Upper lobe of left lung (tissue), 6 donors: ENCODE results near the gene CDH20. TPM values are rescaled to one million over a fixed set of nuclear protein-coding genes. Genes with fewer than 3 reads are reported as not detected.

Experiments
- ATAC-seq, 2 donors: fragments of 200-7000 bp; cut with Tn5 transposase; one replicate each; pipeline ENCODE4 v1.9.1; 2022; ENCODE audit warnings: mild to moderate bottlenecking in 2 of 2, moderate library complexity in 2 of 2; ENCODE audit not compliant: low FRiP score in 2 of 2
- DNase-seq, 2 donors: peaks; one replicate each; pipeline ENCODE4 v3.0.0-alpha.2; 2019 to 2020
- H3K27ac ChIP-seq, 4 donors: fragments of 200-600 bp; sonication (generic); one replicate each; pipeline ENCODE4 v1.5.1; 2016 to 2019
- H3K27me3 ChIP-seq, 4 donors: fragments of 200-600 bp; sonication (generic); one replicate each; pipeline ENCODE4 v1.5.1; 2017 to 2019
- H3K36me3 ChIP-seq, 4 donors: fragments of 200-600 bp; sonication (generic); one replicate each; pipeline ENCODE4 v1.5.1; 2016 to 2019
- H3K4me1 ChIP-seq, 4 donors: fragments of 200-600 bp; sonication (generic); one replicate each; pipeline ENCODE4 v1.5.1; 2018 to 2019
- H3K4me3 ChIP-seq, 4 donors: fragments of 200-600 bp; sonication (generic); one replicate each; pipeline ENCODE4 v1.5.1; 2017 to 2019; ENCODE audit warnings: mild to moderate bottlenecking in 2 of 4, moderate library complexity in 1 of 4
- H3K9me3 ChIP-seq, 4 donors: fragments of 200-600 bp; sonication (generic); one replicate each; pipeline ENCODE4 v1.5.1; 2018 to 2019
- EP300 ChIP-seq, 4 donors: sonication (generic); formaldehyde crosslinking; IDR thresholded peaks; one replicate each; pipeline ENCODE4 v1.5.1; 2017; ENCODE audit warnings: antibody characterized with exemption in 4 of 4, control low read depth in 2 of 4
- POLR2A ChIP-seq, 4 donors: fragments of 450-650 bp; IDR thresholded peaks; one replicate each; pipeline ENCODE4 v1.5.1; 2016 to 2017; ENCODE audit warnings: antibody characterized with exemption in 4 of 4, mild to moderate bottlenecking in 2 of 4
- POLR2AphosphoS5 ChIP-seq, 2 donors: sonication (generic); formaldehyde crosslinking; IDR thresholded peaks; one replicate each; pipeline ENCODE4 v1.5.1; 2017; ENCODE audit warnings: antibody characterized with exemption in 2 of 2
- WGBS, 2 donors: methylation state at CpG; one replicate each; pipeline ENCODE4 v1.1.5; 2017 to 2018; 5-methylcytosine and 5-hydroxymethylcytosine counted together
- total RNA-seq, 6 donors: library from RNA; depleted of rRNA in 4 of 6; stranded (reverse); fragments of >200 nt in 4 of 6; gene quantifications; one replicate each; pipeline versions ENCODE4 v1.1.0 to v1.2.1, GENCODE V29; 2016 to 2021
- TF ChIP-seq, protein P1 (sequence below), 6 experiments: fragments of 450-650 bp in 4 of 6; fragments of 200-600 bp in 2 of 6; sonication (generic) in 2 of 6; IDR thresholded peaks; one replicate each; pipeline ENCODE4 v1.5.1; 2016 to 2019; ENCODE audit warnings: antibody characterized with exemption in 6 of 6
- donor health status: DM: no; HTN: no; CAD: no; lungs with moderate emphysema.
- donor health status: DM: no; HTN: yes; CAD: no; lungs with severe emphysema.

Gene CDH20
- total RNA-seq, 6 donors from 2014 or later = 0.06 to 0.07 TPM; not detected in 4

DNA sequence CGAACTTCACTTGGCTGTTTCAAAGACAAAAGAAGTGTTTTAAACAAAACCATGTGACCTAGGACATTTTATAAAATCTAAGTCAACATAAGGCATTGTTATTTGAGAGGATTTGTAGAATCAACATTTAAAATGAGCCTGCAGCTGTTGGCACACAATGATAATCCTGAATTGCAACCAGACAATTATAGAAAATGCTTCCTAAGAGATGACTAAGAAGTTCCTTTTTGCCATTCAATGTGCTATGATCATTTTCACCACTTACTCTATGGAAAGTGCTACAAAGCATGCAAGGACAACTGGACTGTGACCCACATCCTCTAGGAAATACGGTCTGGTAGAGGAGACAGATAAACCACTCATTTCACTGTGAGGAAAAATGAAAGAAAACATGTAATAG lies 246.4 kb downstream of the CDH20 start:
- Histone ChIP-seq H3K27ac (no peak overlapping the region), H3K9me3 (no peaks in the 10 kb centered on the region), H3K4me1 (peaks cover 0 to 16% (median 10%) of the 10 kb centered on the region in 4 donors), H3K4me3 (no peak overlapping the region), H3K36me3 (no peaks in the 10 kb centered on the region), H3K27me3 (no peaks in the 10 kb centered on the region)
- no peak for ATAC-seq
- 37 to 40% methylated on average over 2 of the region's 2 CpGs for WGBS, 2 donors
- TF ChIP-seq POLR2A (IDR thresholded peaks at IDR 0.05) (no peak), POLR2AphosphoS5 (IDR thresholded peaks at IDR 0.05) (no peak), EP300 (IDR thresholded peaks at IDR 0.05) (no peak)
- TF ChIP-seq, protein P1, sequence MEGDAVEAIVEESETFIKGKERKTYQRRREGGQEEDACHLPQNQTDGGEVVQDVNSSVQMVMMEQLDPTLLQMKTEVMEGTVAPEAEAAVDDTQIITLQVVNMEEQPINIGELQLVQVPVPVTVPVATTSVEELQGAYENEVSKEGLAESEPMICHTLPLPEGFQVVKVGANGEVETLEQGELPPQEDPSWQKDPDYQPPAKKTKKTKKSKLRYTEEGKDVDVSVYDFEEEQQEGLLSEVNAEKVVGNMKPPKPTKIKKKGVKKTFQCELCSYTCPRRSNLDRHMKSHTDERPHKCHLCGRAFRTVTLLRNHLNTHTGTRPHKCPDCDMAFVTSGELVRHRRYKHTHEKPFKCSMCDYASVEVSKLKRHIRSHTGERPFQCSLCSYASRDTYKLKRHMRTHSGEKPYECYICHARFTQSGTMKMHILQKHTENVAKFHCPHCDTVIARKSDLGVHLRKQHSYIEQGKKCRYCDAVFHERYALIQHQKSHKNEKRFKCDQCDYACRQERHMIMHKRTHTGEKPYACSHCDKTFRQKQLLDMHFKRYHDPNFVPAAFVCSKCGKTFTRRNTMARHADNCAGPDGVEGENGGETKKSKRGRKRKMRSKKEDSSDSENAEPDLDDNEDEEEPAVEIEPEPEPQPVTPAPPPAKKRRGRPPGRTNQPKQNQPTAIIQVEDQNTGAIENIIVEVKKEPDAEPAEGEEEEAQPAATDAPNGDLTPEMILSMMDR (IDR thresholded peaks at IDR 0.05) = no peak
- DNase-seq = no peak

GRCh38 chr18:61580046-61580445 lies 246.8 kb downstream of the CDH20 start:
- DNase-seq (no peak), ATAC-seq (no peak)
- no peak for TF ChIP-seq EP300 (IDR thresholded peaks at IDR 0.05)
- TF ChIP-seq POLR2AphosphoS5 (IDR thresholded peaks at IDR 0.05) = no peak
- no peak for TF ChIP-seq POLR2A (IDR thresholded peaks at IDR 0.05)
- TF ChIP-seq, protein P1 (IDR thresholded peaks at IDR 0.05) = no peak
- Histone ChIP-seq H3K27me3 (no peaks in the 10 kb centered on the region), H3K4me1 (peaks cover 0 to 16% (median 10%) of the 10 kb centered on the region in 4 donors), H3K4me3 (no peak overlapping the region), H3K27ac (no peak overlapping the region), H3K9me3 (no peaks in the 10 kb centered on the region), H3K36me3 (no peaks in the 10 kb centered on the region)
- WGBS, 2 donors = 65 to 67% methylated on average over 2 of the region's 2 CpGs

- 7 to 28% methylated on average over 7 to 22 of the region's 22 CpGs for WGBS, 2 donors
- Histone ChIP-seq H3K27ac (peak overlapping the region in 3 of 4 donors; percentile 26 to 77 (median 71)), H3K4me3 (peak overlapping the region; percentile 16 to 45 (median 34)), H3K27me3 (no peaks in the 10 kb centered on the region), H3K4me1 (peaks cover 0 to 16% (median 10%) of the 10 kb centered on the region in 4 donors), H3K36me3 (no peaks in the 10 kb centered on the region), H3K9me3 (no peaks in the 10 kb centered on the region)
- TF ChIP-seq EP300 (IDR thresholded peaks at IDR 0.05) (no peak), POLR2A (IDR thresholded peaks at IDR 0.05) (no peak), POLR2AphosphoS5 (IDR thresholded peaks at IDR 0.05) (no peak)
- TF ChIP-seq, protein P1 (IDR thresholded peaks at IDR 0.05) = peak; percentile 92 to 96 (median 93)
- ATAC-seq (peak; percentile 84 to 95), DNase-seq (peak; percentile 75 to 91)
Observed at GRCh38 chr18:61581578-61582201, 248.5 kb downstream of the CDH20 start.

DNA sequence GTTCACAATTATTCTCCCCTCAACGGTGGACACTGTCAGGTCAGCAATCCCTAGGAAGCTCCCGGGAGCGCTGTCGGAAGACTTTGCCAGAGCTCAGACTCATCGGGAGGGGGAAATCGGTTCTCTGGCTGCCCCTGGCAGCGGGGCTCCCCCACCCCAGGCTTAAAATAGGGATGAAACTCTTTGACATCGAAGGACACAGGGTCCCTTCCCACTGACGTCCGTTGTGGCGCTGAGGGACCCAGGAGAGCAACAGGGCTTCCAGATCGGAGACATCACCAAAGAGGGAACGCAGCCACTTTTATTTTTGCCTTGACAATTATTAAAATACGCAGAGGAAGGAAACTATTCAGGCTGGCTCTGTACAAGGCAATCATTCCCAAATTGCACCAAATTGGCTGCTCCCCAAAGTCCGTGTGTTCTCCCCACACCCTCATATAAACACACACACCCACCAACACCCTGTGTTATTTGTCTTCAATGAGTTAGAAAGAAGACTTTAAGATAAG lies 249.0 kb downstream of the CDH20 start:
- no peaks in the 10 kb centered on the region for H3K9me3 ChIP-seq
- WGBS, 2 donors = 18 to 54% methylated on average over 7 to 15 of the region's 15 CpGs
- ATAC-seq (peak; percentile 8 to 56), DNase-seq (no peak)
- H3K4me1 ChIP-seq = peaks cover 2 to 16% (median 10%) of the 10 kb centered on the region in 4 donors
- H3K27me3 ChIP-seq = no peaks in the 10 kb centered on the region
- H3K27ac ChIP-seq = peak overlapping the region in 3 of 4 donors; percentile 26 to 77 (median 71)
- TF ChIP-seq POLR2AphosphoS5 (IDR thresholded peaks at IDR 0.05) = peak in 1 of 2 donors; percentile 16
- TF ChIP-seq, protein P1 (IDR thresholded peaks at IDR 0.05) = no peak
- no peaks in the 10 kb centered on the region for H3K36me3 ChIP-seq
- H3K4me3 ChIP-seq = peak overlapping the region; percentile 16 to 45 (median 34)

DNA sequence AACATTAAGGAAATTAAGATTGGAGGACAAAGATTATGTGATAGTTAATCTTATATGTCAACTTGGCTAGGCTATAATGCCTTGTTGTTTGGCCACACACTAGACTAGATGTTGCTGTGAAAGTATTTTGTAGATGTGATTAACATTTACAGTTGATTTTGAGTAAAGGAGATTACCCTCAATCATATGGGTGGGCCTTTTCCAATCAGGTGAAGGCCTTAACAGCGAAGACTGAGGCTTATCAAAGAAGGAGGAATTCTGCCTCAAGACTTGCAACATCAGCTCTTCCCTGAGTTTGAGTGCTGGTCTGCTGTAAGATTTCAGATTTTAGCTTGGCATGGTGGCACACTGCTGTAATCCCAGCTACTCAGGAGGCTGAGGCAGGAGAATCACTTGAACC lies 250.3 kb downstream of the CDH20 start:
- TF ChIP-seq POLR2AphosphoS5 (IDR thresholded peaks at IDR 0.05) = no peak
- TF ChIP-seq, protein P1 (IDR thresholded peaks at IDR 0.05) = no peak
- no peak for TF ChIP-seq EP300 (IDR thresholded peaks at IDR 0.05)
- TF ChIP-seq POLR2A (IDR thresholded peaks at IDR 0.05) = no peak
- Histone ChIP-seq H3K9me3 (no peaks in the 10 kb centered on the region), H3K27ac (no peak overlapping the region), H3K4me1 (peaks cover 5 to 25% (median 15%) of the 10 kb centered on the region in 4 donors), H3K36me3 (no peaks in the 10 kb centered on the region), H3K27me3 (no peaks in the 10 kb centered on the region), H3K4me3 (no peak overlapping the region)
- 96 to 100% methylated on average over 1 of the region's 1 CpG for WGBS, 2 donors
- ATAC-seq (no peak), DNase-seq (no peak)
